ENCODE results near the gene PPIH. TPM values are rescaled to one million over a fixed set of nuclear protein-coding genes. Genes with fewer than 3 reads are reported as not detected.

The PPIH gene
- total RNA-seq, 1 donor from 2014 or later = 30.0 TPM

DNA sequence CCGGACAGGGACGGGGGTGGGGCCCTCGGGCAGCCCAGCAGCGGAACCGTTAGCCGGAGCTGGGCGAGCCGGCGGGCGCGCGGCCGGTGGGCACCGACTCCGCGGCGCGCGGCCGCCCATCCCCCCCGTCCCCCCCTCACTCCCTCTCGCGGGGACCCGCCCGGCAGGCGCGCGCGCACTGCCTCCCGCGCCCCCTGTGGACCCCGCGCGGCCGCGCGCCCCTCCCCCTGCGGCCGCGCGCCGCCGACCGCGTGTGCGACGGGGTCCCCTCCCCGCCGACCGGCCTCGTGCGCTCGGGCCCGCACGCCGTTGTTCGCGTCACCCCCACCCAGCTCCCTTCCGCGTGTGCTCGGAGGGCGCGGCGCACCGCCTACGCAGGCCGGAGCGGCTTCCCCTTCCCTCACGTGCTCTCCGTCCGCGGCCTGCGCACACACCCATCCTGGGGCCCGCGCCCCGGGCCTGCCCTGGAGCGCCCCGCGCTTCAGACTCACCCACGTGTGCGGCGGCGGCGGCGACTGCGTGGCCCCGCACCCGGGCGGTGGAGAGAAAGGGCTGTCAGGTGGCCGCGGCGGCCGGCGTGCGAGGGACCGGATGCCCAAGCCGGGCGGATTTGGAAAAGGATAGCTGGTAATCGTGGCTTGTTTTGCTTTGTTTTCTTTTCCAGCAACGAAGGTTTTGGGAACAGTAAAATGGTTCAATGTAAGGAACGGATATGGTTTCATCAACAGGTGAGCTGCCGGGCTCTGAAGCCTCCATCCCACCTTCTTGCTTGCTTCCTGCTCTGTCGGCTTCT is 24.7 kb downstream of the PPIH start:
- no peak for DNase-seq (ENCODE audit: extremely low spot score in 2 of 2)
- intact Hi-C loops (cut with DNase I) = loop anchor here (5.0 kb wide), 2 partner anchors 84 to 239 kb away; partner anchors contain the start of genes C1orf50 and P3H1
- Histone ChIP-seq H3K27ac (peak overlapping the region; percentile 97), H3K4me1 (peaks cover 59% of the 10 kb centered on the region), H3K4me3 (peak overlapping the region; percentile 83 to 98), H3K9me3 (no peaks in the 10 kb centered on the region), H3K27me3 (no peaks in the 10 kb centered on the region), H3K36me3 (no peaks in the 10 kb centered on the region)
- TF ChIP-seq POLR2AphosphoS5 (IDR thresholded peaks at IDR 0.05; ENCODE audit: insufficient read depth in 1 of 2, low read depth in 1 of 2) (no peak), POLR2A (IDR thresholded peaks at IDR 0.05) (no peak)
- TF ChIP-seq, protein P1, sequence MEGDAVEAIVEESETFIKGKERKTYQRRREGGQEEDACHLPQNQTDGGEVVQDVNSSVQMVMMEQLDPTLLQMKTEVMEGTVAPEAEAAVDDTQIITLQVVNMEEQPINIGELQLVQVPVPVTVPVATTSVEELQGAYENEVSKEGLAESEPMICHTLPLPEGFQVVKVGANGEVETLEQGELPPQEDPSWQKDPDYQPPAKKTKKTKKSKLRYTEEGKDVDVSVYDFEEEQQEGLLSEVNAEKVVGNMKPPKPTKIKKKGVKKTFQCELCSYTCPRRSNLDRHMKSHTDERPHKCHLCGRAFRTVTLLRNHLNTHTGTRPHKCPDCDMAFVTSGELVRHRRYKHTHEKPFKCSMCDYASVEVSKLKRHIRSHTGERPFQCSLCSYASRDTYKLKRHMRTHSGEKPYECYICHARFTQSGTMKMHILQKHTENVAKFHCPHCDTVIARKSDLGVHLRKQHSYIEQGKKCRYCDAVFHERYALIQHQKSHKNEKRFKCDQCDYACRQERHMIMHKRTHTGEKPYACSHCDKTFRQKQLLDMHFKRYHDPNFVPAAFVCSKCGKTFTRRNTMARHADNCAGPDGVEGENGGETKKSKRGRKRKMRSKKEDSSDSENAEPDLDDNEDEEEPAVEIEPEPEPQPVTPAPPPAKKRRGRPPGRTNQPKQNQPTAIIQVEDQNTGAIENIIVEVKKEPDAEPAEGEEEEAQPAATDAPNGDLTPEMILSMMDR (IDR thresholded peaks at IDR 0.05) = no peak

DNA sequence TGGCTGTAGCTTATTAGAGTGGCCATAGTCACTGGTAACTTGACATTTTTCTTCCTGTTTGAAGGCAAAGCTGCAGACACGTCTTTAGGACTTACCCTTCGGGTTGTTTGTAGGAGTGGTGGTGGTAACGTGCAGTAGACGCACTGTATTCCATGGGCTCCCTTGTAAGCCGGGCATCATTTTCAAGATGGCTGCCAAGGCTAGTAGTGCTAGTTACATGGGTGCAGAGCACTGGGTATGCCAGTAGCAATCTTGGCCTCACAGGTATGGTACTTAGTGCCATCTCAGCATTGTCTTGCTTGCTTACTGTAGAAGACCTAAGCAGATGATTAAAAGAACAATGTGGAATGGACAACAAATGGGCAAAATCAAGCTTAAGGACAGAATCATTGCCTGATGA is 25.9 kb downstream of the PPIH start:
- H3K27me3 ChIP-seq = no peaks in the 10 kb centered on the region
- intact Hi-C loops (cut with DNase I) = loop anchor here (5.0 kb wide), 2 partner anchors 83 to 238 kb away; partner anchors contain the start of genes C1orf50 and P3H1
- no peaks in the 10 kb centered on the region for H3K36me3 ChIP-seq
- TF ChIP-seq POLR2A (IDR thresholded peaks at IDR 0.05) (no peak), POLR2AphosphoS5 (IDR thresholded peaks at IDR 0.05; ENCODE audit: insufficient read depth in 1 of 2, low read depth in 1 of 2) (no peak)
- TF ChIP-seq, protein P1 (IDR thresholded peaks at IDR 0.05) = no peak
- no peaks in the 10 kb centered on the region for H3K9me3 ChIP-seq
- H3K4me1 ChIP-seq = peaks cover 71% of the 10 kb centered on the region
- H3K4me3 ChIP-seq = peak overlapping the region; percentile 83 to 98
- no peak for DNase-seq (ENCODE audit: extremely low spot score in 2 of 2)
- H3K27ac ChIP-seq = no peak overlapping the region

DNA sequence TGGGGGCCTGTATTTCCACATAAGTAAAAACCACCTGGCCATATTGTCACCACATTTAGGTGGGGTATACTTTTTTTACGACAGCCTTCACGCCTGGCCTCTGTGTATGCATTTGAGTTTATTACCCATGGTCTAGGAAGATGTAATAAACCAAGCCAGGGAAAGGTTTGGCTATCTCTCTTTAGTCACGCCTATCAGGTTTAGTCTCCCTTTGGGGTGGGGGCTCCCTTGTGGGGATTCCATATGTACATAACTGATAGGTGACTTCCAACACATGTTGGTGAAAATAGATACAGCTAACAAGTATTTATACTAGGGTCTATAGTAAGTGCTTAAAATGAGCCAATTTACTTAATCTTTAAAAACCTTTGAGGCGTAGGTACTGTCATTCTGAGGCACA is 28.2 kb downstream of the PPIH start:
- no peak for TF ChIP-seq POLR2A (IDR thresholded peaks at IDR 0.05)
- TF ChIP-seq, protein P1 (IDR thresholded peaks at IDR 0.05) = no peak
- no peak for TF ChIP-seq POLR2AphosphoS5 (IDR thresholded peaks at IDR 0.05; ENCODE audit: insufficient read depth in 1 of 2, low read depth in 1 of 2)
- Histone ChIP-seq H3K27ac (no peak overlapping the region), H3K9me3 (no peaks in the 10 kb centered on the region), H3K4me3 (no peak overlapping the region), H3K4me1 (peaks cover 82% of the 10 kb centered on the region), H3K36me3 (no peaks in the 10 kb centered on the region), H3K27me3 (no peaks in the 10 kb centered on the region)
- intact Hi-C loops (cut with DNase I) = no loop called here
- DNase-seq (ENCODE audit: extremely low spot score in 2 of 2) = no peak

DNA sequence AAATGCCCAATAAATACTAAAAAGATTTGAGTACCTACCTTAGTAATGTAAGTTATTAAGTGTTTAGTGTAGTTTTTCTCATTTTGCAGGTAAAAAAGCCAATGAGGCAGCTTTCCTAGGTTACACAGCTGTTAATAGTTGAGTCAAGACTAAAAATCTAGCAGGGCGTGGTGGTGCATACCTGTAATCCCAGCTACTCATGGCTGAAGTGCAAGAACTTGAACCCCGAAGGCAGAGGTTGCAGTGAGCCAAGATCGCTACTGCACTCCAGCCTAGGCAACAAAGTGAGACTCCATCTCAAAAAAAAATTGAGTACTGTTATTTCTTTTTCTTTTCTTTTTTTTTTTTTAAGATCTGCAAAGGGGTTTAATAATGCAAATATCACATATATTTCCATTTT is 31.7 kb downstream of the PPIH start:
- TF ChIP-seq, protein P1 (IDR thresholded peaks at IDR 0.05) = no peak
- no peak for TF ChIP-seq POLR2AphosphoS5 (IDR thresholded peaks at IDR 0.05; ENCODE audit: insufficient read depth in 1 of 2, low read depth in 1 of 2)
- no peaks in the 10 kb centered on the region for H3K9me3 ChIP-seq
- H3K27ac ChIP-seq = no peak overlapping the region
- H3K36me3 ChIP-seq = peaks cover 0 to 4% of the 10 kb centered on the region in 2 donors
- no peak for DNase-seq (ENCODE audit: extremely low spot score in 2 of 2)
- no peaks in the 10 kb centered on the region for H3K27me3 ChIP-seq
- peaks cover 91% of the 10 kb centered on the region for H3K4me1 ChIP-seq
- no peak overlapping the region for H3K4me3 ChIP-seq
- intact Hi-C loops (cut with DNase I) = no loop called here

Measured in vagina (tissue), 2 donors.